ENCODE data around the gene APLP2.

The APLP2 gene

DNA sequence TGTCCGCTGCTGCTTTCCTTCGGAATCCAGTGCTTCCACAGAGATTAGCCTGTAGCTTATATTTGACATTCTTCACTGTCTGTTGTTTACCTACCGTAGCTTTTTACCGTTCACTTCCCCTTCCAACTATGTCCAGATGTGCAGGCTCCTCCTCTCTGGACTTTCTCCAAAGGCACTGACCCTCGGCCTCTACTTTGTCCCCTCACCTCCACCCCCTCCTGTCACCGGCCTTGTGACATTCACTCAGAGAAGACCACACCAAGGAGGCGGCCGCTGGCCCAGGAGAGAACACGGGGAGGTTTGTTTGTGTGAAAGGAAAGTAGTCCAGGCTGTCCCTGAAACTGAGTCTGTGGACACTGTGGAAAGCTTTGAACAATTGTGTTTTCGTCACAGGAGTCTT is 74.4 kb downstream of the APLP2 start:
- TF ChIP-seq POLR2AphosphoS5 (IDR thresholded peaks at IDR 0.05; ENCODE audit: borderline replicate concordance, low read depth, low read length) (no peak), EZH2 (IDR thresholded peaks at IDR 0.05) (no peak), FOXP2 (optimal IDR thresholded peaks at IDR 0.05; ENCODE audit: control extremely low read depth, extremely low read length, insufficient read depth) (no peak)
- Histone ChIP-seq H3K27ac (no peak overlapping the region), H3K36me3 (ENCODE audit: insufficient read depth, low read length) (peaks cover 34% of the 10 kb centered on the region), H3K9me3 (ENCODE audit: low read depth, low read length) (no peaks in the 10 kb centered on the region), H3K4me3 (no peak overlapping the region), H3K9ac (ENCODE audit: insufficient read length) (no peak overlapping the region)
- DNase-seq (ENCODE audit: low read depth, low spot score) = no peak

GRCh38 chr11:130144861-130145281 is 75.2 kb downstream of the APLP2 start:
- Histone ChIP-seq H3K27ac (no peak overlapping the region), H3K4me3 (no peak overlapping the region), H3K9me3 (ENCODE audit: low read depth, low read length) (no peaks in the 10 kb centered on the region), H3K9ac (ENCODE audit: insufficient read length) (no peak overlapping the region), H3K36me3 (ENCODE audit: insufficient read depth, low read length) (peaks cover 28% of the 10 kb centered on the region)
- DNase-seq (ENCODE audit: low read depth, low spot score) = no peak
- TF ChIP-seq POLR2AphosphoS5 (IDR thresholded peaks at IDR 0.05; ENCODE audit: borderline replicate concordance, low read depth, low read length) = no peak
- TF ChIP-seq EZH2 (IDR thresholded peaks at IDR 0.05) = no peak
- no peak for TF ChIP-seq FOXP2 (optimal IDR thresholded peaks at IDR 0.05; ENCODE audit: control extremely low read depth, extremely low read length, insufficient read depth)

DNA sequence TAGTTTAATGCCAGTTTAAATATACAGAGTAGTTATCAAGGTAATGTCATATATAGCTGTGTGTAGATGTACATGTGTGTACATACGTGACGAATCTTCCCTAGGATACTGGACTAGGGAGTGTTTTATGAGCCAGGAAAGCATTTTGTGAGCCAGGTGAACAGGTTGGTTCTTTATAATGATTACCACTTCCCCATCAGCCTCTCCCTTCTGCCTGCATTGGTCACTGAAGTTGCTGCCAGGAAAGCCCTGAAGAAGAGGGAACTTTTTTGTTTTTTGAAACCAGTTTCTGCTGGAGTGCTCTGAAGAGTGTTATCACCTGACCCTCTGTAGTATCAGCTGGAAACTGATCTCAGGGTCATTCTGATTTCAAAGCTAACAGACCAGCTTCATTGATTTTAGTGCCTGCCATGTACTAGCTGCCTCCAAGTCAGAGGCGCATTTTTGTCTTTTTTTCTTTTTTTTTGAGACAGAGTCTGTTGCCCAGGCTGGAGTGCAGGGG is 75.7 kb downstream of the APLP2 start:
- Histone ChIP-seq H3K36me3 (ENCODE audit: insufficient read depth, low read length) (peaks cover 25% of the 10 kb centered on the region), H3K27ac (no peak overlapping the region), H3K9ac (ENCODE audit: insufficient read length) (no peak overlapping the region)

DNA sequence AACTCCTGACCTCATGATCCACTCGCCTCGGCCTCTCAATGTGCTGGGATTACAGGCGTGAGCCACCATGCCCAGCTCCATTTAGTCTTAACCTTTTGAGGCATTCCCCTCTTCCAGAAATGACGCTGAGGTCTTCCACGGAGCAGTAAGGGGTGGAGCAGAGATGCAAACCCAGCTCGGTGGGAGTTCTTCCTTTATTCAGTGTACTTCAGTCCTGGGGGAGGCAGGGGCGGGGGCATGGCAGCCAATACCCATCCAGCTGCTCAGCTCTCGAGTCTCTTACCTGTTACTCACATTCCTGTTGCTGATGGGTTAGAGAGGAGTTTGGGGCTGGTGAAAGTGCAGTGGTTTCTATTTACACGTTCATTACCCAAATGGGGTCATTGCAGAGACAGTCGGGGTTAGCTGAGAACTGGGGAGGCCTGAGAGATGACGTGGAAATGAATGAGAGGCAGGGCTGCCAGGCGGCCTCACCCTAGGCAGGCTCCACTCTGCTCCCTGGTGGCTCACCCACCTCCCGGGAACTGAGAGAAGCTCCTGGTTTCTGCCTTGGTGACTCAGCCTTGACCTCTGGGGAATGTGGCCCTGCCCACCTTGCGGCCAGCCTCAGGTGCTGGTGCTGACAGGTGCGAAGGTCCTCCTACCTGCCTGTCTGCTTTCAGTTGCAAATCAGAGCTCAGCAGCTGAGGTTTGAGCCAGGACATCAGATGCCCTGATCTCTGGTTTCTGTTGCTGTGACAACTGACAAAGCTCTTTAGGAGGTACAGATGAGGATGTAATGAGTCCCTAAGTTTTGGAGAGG is 76.5 kb downstream of the APLP2 start:
- TF ChIP-seq EZH2 (IDR thresholded peaks at IDR 0.05) (no peak), FOXP2 (optimal IDR thresholded peaks at IDR 0.05; ENCODE audit: control extremely low read depth, extremely low read length, insufficient read depth) (no peak), POLR2AphosphoS5 (IDR thresholded peaks at IDR 0.05; ENCODE audit: borderline replicate concordance, low read depth, low read length) (no peak)
- Histone ChIP-seq H3K9me3 (ENCODE audit: low read depth, low read length) (no peaks in the 10 kb centered on the region), H3K9ac (ENCODE audit: insufficient read length) (no peak overlapping the region), H3K36me3 (ENCODE audit: insufficient read depth, low read length) (peaks cover 24% of the 10 kb centered on the region), H3K27ac (no peak overlapping the region), H3K4me3 (no peak overlapping the region)
- DNase-seq (ENCODE audit: low read depth, low spot score) = no peak

More for the DNA sequence above, 75.7 kb downstream of the APLP2 start:
- no peaks in the 10 kb centered on the region for H3K9me3 ChIP-seq (ENCODE audit: low read depth, low read length)
- DNase-seq (ENCODE audit: low read depth, low spot score) = no peak
- H3K4me3 ChIP-seq = no peak overlapping the region
- TF ChIP-seq POLR2AphosphoS5 (IDR thresholded peaks at IDR 0.05; ENCODE audit: borderline replicate concordance, low read depth, low read length) = no peak
- no peak for TF ChIP-seq FOXP2 (optimal IDR thresholded peaks at IDR 0.05; ENCODE audit: control extremely low read depth, extremely low read length, insufficient read depth)
- TF ChIP-seq EZH2 (IDR thresholded peaks at IDR 0.05) = no peak

DNA sequence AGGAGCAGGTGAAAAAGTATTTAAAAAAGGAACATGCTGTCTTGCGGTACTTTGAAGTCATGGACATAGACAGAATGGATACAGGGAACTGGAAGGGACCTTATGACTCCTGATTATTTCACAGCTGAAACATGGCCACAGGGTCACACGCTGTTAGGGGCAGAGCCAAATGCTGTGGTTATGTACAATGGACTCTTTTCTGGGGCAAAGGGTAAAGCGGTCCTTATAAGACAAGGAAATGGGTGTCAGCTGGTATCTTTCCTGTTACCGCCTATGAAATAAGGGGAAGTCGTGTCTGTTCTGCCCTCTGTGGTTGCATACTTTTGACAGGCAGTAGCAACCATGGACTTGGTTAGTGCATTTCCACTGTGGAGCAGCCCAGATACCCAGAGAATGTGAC is 77.1 kb downstream of the APLP2 start:
- Histone ChIP-seq H3K9me3 (ENCODE audit: low read depth, low read length) (no peaks in the 10 kb centered on the region), H3K9ac (ENCODE audit: insufficient read length) (no peak overlapping the region), H3K36me3 (ENCODE audit: insufficient read depth, low read length) (peaks cover 24% of the 10 kb centered on the region), H3K4me3 (no peak overlapping the region), H3K27ac (no peak overlapping the region)
- DNase-seq (ENCODE audit: low read depth, low spot score) = no peak
- TF ChIP-seq POLR2AphosphoS5 (IDR thresholded peaks at IDR 0.05; ENCODE audit: borderline replicate concordance, low read depth, low read length) (no peak), EZH2 (IDR thresholded peaks at IDR 0.05) (no peak), FOXP2 (optimal IDR thresholded peaks at IDR 0.05; ENCODE audit: control extremely low read depth, extremely low read length, insufficient read depth) (no peak)

- peaks cover 16% of the 10 kb centered on the region for H3K36me3 ChIP-seq (ENCODE audit: insufficient read depth, low read length)
- no peak overlapping the region for H3K27ac ChIP-seq
- no peak overlapping the region for H3K9ac ChIP-seq (ENCODE audit: insufficient read length)
- DNase-seq (ENCODE audit: low read depth, low spot score) = no peak
- no peaks in the 10 kb centered on the region for H3K9me3 ChIP-seq (ENCODE audit: low read depth, low read length)
- TF ChIP-seq POLR2AphosphoS5 (IDR thresholded peaks at IDR 0.05; ENCODE audit: borderline replicate concordance, low read depth, low read length) = no peak
- TF ChIP-seq EZH2 (IDR thresholded peaks at IDR 0.05) = no peak
- TF ChIP-seq FOXP2 (optimal IDR thresholded peaks at IDR 0.05; ENCODE audit: control extremely low read depth, extremely low read length, insufficient read depth) = no peak
- H3K4me3 ChIP-seq = no peak overlapping the region
Observed at GRCh38 chr11:130148796-130149326, 79.2 kb downstream of the APLP2 start.

DNA sequence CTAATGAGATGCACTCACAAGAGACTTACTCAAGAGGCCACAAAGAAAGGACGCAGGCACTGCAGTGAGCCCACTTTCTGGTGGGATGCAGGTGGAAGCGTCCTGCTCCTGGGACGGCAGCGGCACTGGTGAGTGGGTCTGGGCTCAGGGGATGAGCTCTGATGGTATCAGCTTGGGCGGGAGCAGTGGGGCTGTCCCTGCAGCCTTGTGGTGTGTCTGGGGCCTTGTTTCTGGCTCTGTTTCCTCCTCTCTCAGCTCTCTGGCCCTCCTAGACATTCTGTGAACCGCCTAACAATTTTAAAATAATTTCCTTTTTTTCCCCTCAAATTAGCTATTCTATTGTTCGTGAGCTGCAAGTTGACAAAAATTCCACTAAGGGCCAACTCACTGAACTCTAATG is 81.1 kb downstream of the APLP2 start:
- H3K4me3 ChIP-seq = no peak overlapping the region
- DNase-seq (ENCODE audit: low read depth, low spot score) = no peak
- H3K36me3 ChIP-seq (ENCODE audit: insufficient read depth, low read length) = no peaks in the 10 kb centered on the region; the same call in 1 of the 2 replicates
- no peak overlapping the region for H3K9ac ChIP-seq (ENCODE audit: insufficient read length)
- no peak for TF ChIP-seq POLR2AphosphoS5 (IDR thresholded peaks at IDR 0.05; ENCODE audit: borderline replicate concordance, low read depth, low read length)
- no peak for TF ChIP-seq EZH2 (IDR thresholded peaks at IDR 0.05)
- no peak for TF ChIP-seq FOXP2 (optimal IDR thresholded peaks at IDR 0.05; ENCODE audit: control extremely low read depth, extremely low read length, insufficient read depth)
- no peaks in the 10 kb centered on the region for H3K9me3 ChIP-seq (ENCODE audit: low read depth, low read length)
- H3K27ac ChIP-seq = no peak overlapping the region

GRCh38 chr11:130151196-130151595 is 81.5 kb downstream of the APLP2 start:
- H3K9me3 ChIP-seq (ENCODE audit: low read depth, low read length) = no peaks in the 10 kb centered on the region
- H3K4me3 ChIP-seq = no peak overlapping the region
- no peak overlapping the region for H3K27ac ChIP-seq
- TF ChIP-seq EZH2 (IDR thresholded peaks at IDR 0.05) = no peak
- H3K36me3 ChIP-seq (ENCODE audit: insufficient read depth, low read length) = no peaks in the 10 kb centered on the region; the same call in 1 of the 2 replicates
- no peak for DNase-seq (ENCODE audit: low read depth, low spot score)
- no peak overlapping the region for H3K9ac ChIP-seq (ENCODE audit: insufficient read length)

Data from SK-N-MC (cell line).